ENCODE data around the gene HOXB8.

Gene HOXB8

GRCh38 chr17:48637323-48638260 lies 22.5 kb upstream of the HOXB8 start:
- no peak for DNase-seq

- no peak for DNase-seq
Observed at GRCh38 chr17:48636177-48637018, 21.3 kb upstream of the HOXB8 start.

- DNase-seq, result no peak
Observed at GRCh38 chr17:48634493-48635208, 19.6 kb upstream of the HOXB8 start.

GRCh38 chr17:48633266-48633677 lies 18.2 kb upstream of the HOXB8 start:
- no peak for DNase-seq

- no peak for DNase-seq
Observed at GRCh38 chr17:48632579-48633265, 17.6 kb upstream of the HOXB8 start.

GRCh38 chr17:48631693-48632578 lies 16.8 kb upstream of the HOXB8 start:
- no peak for DNase-seq

GRCh38 chr17:48630925-48631692 lies 16.0 kb upstream of the HOXB8 start:
- DNase-seq, result no peak

- no peak for DNase-seq
Observed at GRCh38 chr17:48630009-48630924, 15.2 kb upstream of the HOXB8 start.

GRCh38 chr17:48629411-48629759 lies 14.3 kb upstream of the HOXB8 start:
- DNase-seq, result no peak

- no peak for DNase-seq
Observed at GRCh38 chr17:48628649-48629410, 13.7 kb upstream of the HOXB8 start.

GRCh38 chr17:48627623-48628521 lies 12.8 kb upstream of the HOXB8 start:
- no peak for DNase-seq

GRCh38 chr17:48627118-48627597 lies 12.1 kb upstream of the HOXB8 start:
- DNase-seq, result no peak

- no peak for DNase-seq
Observed at GRCh38 chr17:48626245-48627117, 11.4 kb upstream of the HOXB8 start, which contains the start of gene HOXB9. Gene HOXB9 (minus strand): TSS chr17:48626358. CDS start chr17:48626269, 89 bp downstream.

GRCh38 chr17:48625495-48626244 lies 10.6 kb upstream of the HOXB8 start:
- no peak for DNase-seq
